GM18909 (cell line): ENCODE data around the gene DHCR24.

Source experiments
- ATAC-seq: cut with Tn5 transposase; IDR thresholded peaks from one replicate; pipeline ENCODE4 v1.9.1; 2021; ENCODE audit warnings: mild to moderate bottlenecking; ENCODE audit not compliant: unreplicated experiment, poor library complexity

Gene DHCR24

GRCh38 chr1:54866801-54867716, 19.9 kb downstream of the DHCR24 start:
- ATAC-seq = no peak

DNA sequence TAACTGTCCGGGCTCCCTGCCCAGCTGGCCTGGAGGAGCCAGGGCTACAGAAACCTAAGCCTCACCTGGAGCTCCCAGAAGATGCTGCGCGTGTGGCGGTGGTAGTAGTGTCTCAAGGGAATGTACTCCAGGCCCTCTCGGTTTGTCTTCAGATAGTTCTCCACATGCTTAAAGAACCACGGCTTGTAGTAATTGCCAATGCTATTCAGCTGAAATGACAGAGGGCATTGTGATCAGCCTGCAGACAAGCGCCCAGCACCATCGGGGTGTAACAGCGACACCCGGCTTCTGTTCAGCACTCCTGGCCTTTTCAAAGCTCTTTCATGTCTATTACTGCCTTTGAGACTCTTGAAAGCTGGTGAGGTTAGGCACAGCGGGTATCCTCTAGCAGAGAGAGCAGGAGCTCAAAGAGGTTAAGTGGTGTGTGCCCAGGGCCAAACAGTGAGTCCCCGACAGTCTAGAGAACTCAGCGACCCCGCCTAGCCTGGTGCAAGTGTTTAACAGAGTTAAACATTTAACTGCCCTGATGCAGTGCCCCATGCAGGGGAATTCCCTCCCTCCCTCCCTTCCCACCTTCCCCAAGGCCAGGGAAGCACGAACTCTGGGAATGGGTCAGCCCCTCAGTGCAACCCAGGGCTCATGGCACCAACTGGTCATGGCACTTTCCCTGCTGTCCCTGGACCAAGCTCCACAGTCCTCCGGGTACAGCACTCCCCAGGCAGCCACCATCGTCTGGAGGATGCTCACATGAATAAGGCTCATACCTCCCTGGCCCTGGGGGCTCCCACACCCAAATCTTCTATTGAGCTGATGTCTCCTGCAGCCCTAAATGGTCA, 21.5 kb downstream of the DHCR24 start:
- no peak for ATAC-seq

- no peak for ATAC-seq
Observed at GRCh38 chr1:54864460-54865208, 22.4 kb downstream of the DHCR24 start.

DNA sequence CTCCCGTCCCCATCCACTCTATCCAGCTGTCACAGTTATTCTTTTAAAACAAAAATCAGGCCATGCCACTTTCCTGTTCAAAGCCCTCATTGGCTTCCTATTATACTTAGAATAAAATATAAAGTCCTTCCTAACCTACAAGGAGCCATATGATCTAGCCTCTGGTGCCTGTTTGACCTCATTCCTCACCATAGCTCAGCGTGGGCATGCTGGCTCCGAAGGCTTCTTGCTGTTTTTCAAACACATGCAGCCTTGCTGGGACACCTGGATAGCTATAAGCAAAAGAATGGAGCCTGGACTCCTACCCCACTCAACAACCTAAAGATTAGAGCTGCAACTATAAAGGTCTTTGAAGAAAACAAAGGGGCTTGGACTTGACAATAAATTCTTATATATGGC, 23.7 kb downstream of the DHCR24 start:
- ATAC-seq = no peak

- no peak for ATAC-seq
Observed at GRCh38 chr1:54861070-54861761, 25.8 kb downstream of the DHCR24 start.

GRCh38 chr1:54859700-54860391, 27.1 kb downstream of the DHCR24 start:
- no peak for ATAC-seq

DNA sequence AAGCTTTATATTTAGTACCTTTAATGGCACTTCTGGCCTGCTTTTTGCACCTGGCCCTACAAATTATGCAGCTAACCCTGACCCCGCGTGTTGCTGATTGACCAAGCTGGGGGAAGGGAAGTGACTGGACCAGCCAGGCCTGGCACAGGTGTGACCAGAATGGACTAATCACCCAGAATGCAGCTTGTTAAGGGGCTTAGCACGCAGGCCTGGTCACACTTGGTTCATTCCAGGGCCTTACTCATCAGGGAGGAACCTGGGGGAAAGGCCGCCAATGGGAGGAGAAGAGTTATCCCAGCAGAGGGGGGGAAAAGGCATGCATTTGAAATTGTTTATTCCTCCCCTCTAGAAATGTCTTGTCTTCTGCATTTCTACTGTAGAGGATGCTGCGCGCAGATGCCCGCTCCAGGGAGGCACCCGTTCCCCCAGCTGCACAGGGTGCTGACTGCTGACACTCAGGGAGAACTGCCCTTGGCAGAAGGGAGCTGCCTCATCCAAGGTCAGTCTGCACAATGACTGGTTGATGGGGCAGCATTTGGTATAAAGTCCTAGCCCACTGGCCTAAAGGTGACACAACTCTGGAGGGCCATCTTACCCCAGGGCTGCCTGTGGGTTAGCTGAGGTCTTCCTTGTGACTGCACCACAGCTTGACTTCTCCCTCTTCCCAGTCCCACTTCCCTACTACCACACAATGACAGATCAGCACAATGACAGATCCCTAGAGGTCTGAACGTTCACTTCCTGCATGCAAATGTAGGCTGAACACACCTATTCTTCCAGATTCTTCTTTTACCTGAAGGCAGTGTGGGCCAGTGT, 29.0 kb downstream of the DHCR24 start:
- ATAC-seq = no peak

- no peak for ATAC-seq
Observed at GRCh38 chr1:54857141-54857540, 29.9 kb downstream of the DHCR24 start.

- ATAC-seq = no peak
Observed at GRCh38 chr1:54854381-54855020, 32.5 kb downstream of the DHCR24 start.

DNA sequence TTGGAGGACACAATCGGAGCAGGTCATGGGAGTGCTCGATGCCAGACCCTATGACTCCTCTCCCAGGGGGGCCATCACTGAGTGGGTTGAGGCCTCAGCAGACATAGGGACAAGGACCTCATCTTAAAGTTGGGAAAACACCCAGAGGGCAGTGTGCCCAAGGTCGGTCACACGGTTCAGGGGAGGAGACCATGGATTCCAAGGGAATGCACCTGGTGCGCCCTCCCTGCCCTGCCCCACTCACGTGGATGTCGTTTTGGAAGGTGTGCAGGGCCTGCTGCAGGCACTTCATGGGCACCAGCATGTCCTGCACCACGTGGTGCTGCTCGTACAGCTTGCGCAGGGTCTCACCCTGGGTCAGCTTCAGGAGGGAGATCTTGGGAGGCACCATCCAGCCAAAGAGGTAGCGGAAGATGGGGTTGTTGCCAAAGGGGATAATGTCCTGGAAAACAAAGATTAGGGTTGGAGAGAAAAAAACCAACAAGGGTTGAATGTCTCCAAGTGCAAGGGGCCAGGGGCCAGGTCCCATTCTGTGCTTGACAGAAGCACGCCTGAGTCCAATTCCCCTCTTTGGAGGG, 33.1 kb downstream of the DHCR24 start:
- ATAC-seq = no peak

DNA sequence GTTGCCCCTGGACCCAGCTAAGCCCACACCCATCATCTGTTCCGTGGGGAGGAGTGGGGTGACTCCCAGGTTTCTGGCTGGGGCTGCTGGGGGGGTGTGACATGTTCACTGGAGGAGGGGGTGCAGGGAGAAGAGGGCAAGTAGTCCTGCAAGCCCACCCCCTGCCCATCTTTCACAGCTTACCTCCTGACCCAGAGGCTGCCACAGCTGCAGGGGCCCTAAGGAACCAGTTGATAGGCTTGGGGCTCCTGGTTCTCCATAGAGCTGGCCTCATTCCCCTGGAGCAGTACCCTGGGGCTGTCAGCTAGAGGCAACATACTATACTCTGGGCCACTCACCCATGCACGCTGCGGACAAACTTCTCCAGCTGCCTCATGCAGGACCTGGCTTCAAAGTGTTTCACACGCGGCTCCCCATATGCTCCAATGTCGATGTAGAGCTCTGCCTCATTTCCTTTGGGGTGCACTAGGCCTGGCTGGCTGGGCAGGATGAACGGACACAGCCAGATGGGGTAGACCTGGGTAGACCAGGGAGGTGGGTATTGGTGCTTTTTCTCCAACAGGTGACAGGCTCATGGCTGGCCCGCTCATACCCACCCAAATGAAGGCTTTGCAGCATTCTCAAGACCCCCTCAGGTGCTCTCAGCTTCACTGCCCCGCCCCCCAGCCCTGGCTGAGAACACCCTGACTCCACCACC, 33.8 kb downstream of the DHCR24 start:
- ATAC-seq = no peak

DNA sequence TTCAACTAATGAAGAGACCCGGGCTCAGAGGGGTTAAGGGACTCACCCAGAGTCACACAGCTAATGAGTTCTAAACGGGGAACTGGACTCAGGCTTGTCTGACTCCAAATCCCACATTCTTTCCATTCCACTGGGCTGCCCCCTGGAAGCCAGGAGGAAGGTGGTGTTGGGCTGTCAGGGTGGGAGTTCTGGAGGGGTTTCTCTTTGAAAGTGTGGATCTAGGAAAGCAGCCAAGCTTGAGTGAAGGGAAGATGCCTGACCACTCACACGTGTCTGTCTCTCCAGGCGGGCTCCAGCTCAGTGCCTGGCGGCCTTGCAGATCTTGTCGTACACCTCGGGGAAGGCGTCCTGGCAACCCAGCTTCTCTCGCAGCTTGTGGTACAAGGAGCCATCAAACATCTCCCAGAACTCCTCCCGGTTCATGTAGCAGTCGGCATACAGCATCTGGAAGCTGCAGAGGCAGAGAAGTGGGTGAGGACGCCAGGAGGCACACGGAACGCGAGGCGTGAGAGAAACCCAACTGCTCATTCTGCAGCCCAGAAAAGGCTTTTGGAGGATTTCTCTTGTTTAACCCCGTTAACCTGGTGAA, 35.0 kb downstream of the DHCR24 start:
- no peak for ATAC-seq

DNA sequence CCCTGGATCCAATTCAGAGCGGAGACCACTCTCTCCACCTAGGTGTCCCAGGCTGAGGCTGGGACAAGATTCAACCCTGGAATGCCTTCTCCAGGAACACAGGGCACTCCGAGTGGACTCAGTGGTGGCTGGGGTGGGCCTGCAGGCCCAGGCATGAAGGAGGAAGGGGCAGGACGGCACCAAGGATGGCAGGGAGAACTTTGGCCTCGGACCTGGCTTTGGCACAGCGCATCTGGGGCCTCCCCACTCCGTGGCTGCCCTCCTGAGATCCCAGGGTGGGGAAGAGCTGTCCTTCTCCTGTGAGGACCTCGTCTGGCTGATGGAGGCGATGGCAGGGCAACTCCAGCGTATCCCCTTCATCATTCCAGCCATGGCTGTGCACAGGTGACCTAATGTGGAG, 35.6 kb downstream of the DHCR24 start:
- no peak for ATAC-seq

GRCh38 chr1:54850737-54851136, 36.3 kb downstream of the DHCR24 start:
- no peak for ATAC-seq

GRCh38 chr1:54850069-54850730, 36.8 kb downstream of the DHCR24 start:
- ATAC-seq = no peak
